Anterior cingulate cortex (tissue), 58 donors: ENCODE measurements around the gene SMARCAL1.
A peak's percentile ranks its signal among the peaks of the same experiment; 100 is the strongest.

Experiments
- DNase-seq, 58 donors: peaks; one replicate each; lab custom pipeline; 2025; lab: John Stamatoyannopoulos, UW

The SMARCAL1 gene

GRCh38 chr2:216467845-216468244 lies 55.6 kb downstream of the SMARCAL1 start:
- DNase-seq: no peak

- DNase-seq: no peak
Observed at GRCh38 chr2:216469661-216470060, 57.4 kb downstream of the SMARCAL1 start.

- DNase-seq: no peak
Observed at GRCh38 chr2:216473187-216473586, 60.9 kb downstream of the SMARCAL1 start.

- DNase-seq: no peak
Observed at GRCh38 chr2:216474925-216475670, 62.8 kb downstream of the SMARCAL1 start.

GRCh38 chr2:216475767-216476166 lies 63.5 kb downstream of the SMARCAL1 start:
- no peak for DNase-seq

GRCh38 chr2:216477283-216478035 lies 65.2 kb downstream of the SMARCAL1 start:
- no peak for DNase-seq

- DNase-seq: peak in 8 of 58 donors; percentile 13 to 50 (median 30)
Observed at GRCh38 chr2:216478151-216478550, 65.9 kb downstream of the SMARCAL1 start.

- no peak for DNase-seq
Observed at GRCh38 chr2:216478791-216479190, 66.5 kb downstream of the SMARCAL1 start.

- no peak for DNase-seq
Observed at GRCh38 chr2:216480221-216480620, 67.9 kb downstream of the SMARCAL1 start.

- DNase-seq: no peak
Observed at GRCh38 chr2:216482640-216483039, 70.4 kb downstream of the SMARCAL1 start.

- no peak for DNase-seq
Observed at GRCh38 chr2:216485237-216485636, 73.0 kb downstream of the SMARCAL1 start.

GRCh38 chr2:216485745-216486144 lies 73.5 kb downstream of the SMARCAL1 start:
- DNase-seq: no peak

GRCh38 chr2:216486271-216486670 lies 74.0 kb downstream of the SMARCAL1 start:
- DNase-seq: no peak

- no peak for DNase-seq
Observed at GRCh38 chr2:216486708-216487107, 74.4 kb downstream of the SMARCAL1 start.

- DNase-seq: no peak
Observed at GRCh38 chr2:216490061-216490460, 77.8 kb downstream of the SMARCAL1 start.

- no peak for DNase-seq
Observed at GRCh38 chr2:216491793-216492596, 79.7 kb downstream of the SMARCAL1 start.

GRCh38 chr2:216492597-216493333 lies 80.5 kb downstream of the SMARCAL1 start:
- peak in 18 of 58 donors; percentile 5 to 63 (median 26) for DNase-seq

- no peak for DNase-seq
Observed at GRCh38 chr2:216493334-216493685, 81.0 kb downstream of the SMARCAL1 start.

GRCh38 chr2:216495656-216496055 lies 83.4 kb downstream of the SMARCAL1 start:
- no peak for DNase-seq

- DNase-seq: no peak
Observed at GRCh38 chr2:216497382-216498069, 85.2 kb downstream of the SMARCAL1 start.
